SK-N-SH treated with all-trans-retinoic acid at 6 μM for 48 hours (cell line): ENCODE measurements around the gene KHDC3L.

Source experiments
- BACH2 ChIP-seq: fragments of 250-450 bp; sonication (Bioruptor Pico); IDR thresholded peaks from 2 replicates; pipeline ENCODE4 v1.9.0; 2021; ENCODE audit warnings: mild to moderate bottlenecking, borderline replicate concordance
- CSRNP3 ChIP-seq: fragments of 250-450 bp; sonication (Bioruptor Pico); IDR thresholded peaks from 2 replicates; pipeline ENCODE4 v1.5.1; 2021; ENCODE audit warnings: mild to moderate bottlenecking, moderate library complexity
- ESRRG ChIP-seq: fragments of 250-450 bp; sonication (Bioruptor Pico); IDR thresholded peaks from 2 replicates; pipeline ENCODE4 v1.6.1; 2021; ENCODE audit warnings: mild to moderate bottlenecking
- ISL1 ChIP-seq: fragments of 250-450 bp; sonication (Bioruptor Pico); IDR thresholded peaks from 2 replicates; pipeline ENCODE4 v2.1.2; 2022; ENCODE audit warnings: mild to moderate bottlenecking, moderate library complexity
- OSR1 ChIP-seq: fragments of 250-450 bp; sonication (Bioruptor Pico); IDR thresholded peaks from 2 replicates; pipeline ENCODE4 v1.8.0; 2022; ENCODE audit warnings: moderate library complexity, mild to moderate bottlenecking, inconsistent platforms
- PATZ1 ChIP-seq: fragments of 250-450 bp; sonication (Bioruptor Pico); IDR thresholded peaks from 2 replicates; pipeline ENCODE4 v1.8.0; 2020; ENCODE audit warnings: mild to moderate bottlenecking, moderate library complexity, borderline replicate concordance
- POU6F1 ChIP-seq: fragments of 250-450 bp; sonication (Bioruptor Pico); IDR thresholded peaks from 2 replicates; pipeline ENCODE4 v1.8.0; 2021; ENCODE audit warnings: low read depth, mild to moderate bottlenecking, moderate library complexity, borderline replicate concordance
- TOX ChIP-seq: fragments of 250-450 bp; sonication (Bioruptor Pico); IDR thresholded peaks from 2 replicates; pipeline ENCODE4 v1.8.0; 2021; ENCODE audit warnings: mild to moderate bottlenecking, moderate library complexity, borderline replicate concordance
- TSHZ2 ChIP-seq: fragments of 250-450 bp; sonication (Bioruptor Pico); IDR thresholded peaks from 2 replicates; pipeline ENCODE4 v1.5.0; 2020; ENCODE audit warnings: mild to moderate bottlenecking, moderate library complexity
- ZFP3 ChIP-seq: fragments of 250-450 bp; sonication (Bioruptor Pico); IDR thresholded peaks from 2 replicates; pipeline ENCODE4 v1.5.0; 2020; ENCODE audit warnings: mild to moderate bottlenecking, moderate library complexity
- ZFP30 ChIP-seq: fragments of 450-650 bp; formaldehyde crosslinking; IDR thresholded peaks from 2 replicates; pipeline ENCODE4 v1.5.0; 2022; ENCODE audit warnings: mild to moderate bottlenecking, moderate library complexity
- ZNF70 ChIP-seq: fragments of 450-650 bp; formaldehyde crosslinking; IDR thresholded peaks from 2 replicates; pipeline ENCODE4 v1.5.0; 2020; ENCODE audit warnings: mild to moderate bottlenecking, moderate library complexity
- ZNF8 ChIP-seq: fragments of 450-650 bp; formaldehyde crosslinking; IDR thresholded peaks from 2 replicates; pipeline ENCODE4 v1.5.0; 2020; ENCODE audit warnings: mild to moderate bottlenecking, moderate library complexity

GRCh38 chr6:73339340-73339739, 23.1 kb upstream of the KHDC3L start:
- TF ChIP-seq ZNF70 (CRISPR knock-in tag) = no peak
- no peak for TF ChIP-seq ZFP3 (CRISPR knock-in tag)
- TF ChIP-seq TSHZ2 (CRISPR knock-in tag) = no peak
- TF ChIP-seq ZFP30 (CRISPR knock-in tag) = no peak
- no peak for TF ChIP-seq PATZ1 (CRISPR knock-in tag)
- TF ChIP-seq ESRRG (CRISPR knock-in tag) = no peak
- no peak for TF ChIP-seq ISL1
- no peak for TF ChIP-seq OSR1 (CRISPR knock-in tag)
- no peak for TF ChIP-seq TOX (CRISPR knock-in tag)
- TF ChIP-seq POU6F1 (CRISPR knock-in tag) = no peak
- no peak for TF ChIP-seq ZNF8 (CRISPR knock-in tag)
- TF ChIP-seq CSRNP3 (CRISPR knock-in tag) = no peak
- TF ChIP-seq BACH2 (CRISPR knock-in tag) = no peak
